Sigmoid colon (tissue), 4 donors: ENCODE measurements around the gene RNF181.

ENCODE experiments used
- EP300 ChIP-seq, 4 donors: sonication (generic); formaldehyde crosslinking; IDR thresholded peaks; one replicate each; pipeline ENCODE4 v1.6.1; 2017; ENCODE audit warnings: antibody characterized with exemption in 4 of 4
- POLR2A ChIP-seq, 2 donors: fragments of 450-650 bp; IDR thresholded peaks; one replicate each; pipeline ENCODE4 v1.6.1; 2016; ENCODE audit warnings: antibody characterized with exemption in 2 of 2, mild to moderate bottlenecking in 2 of 2, moderate library complexity in 2 of 2
- POLR2AphosphoS5 ChIP-seq, 4 donors: sonication (generic); formaldehyde crosslinking; IDR thresholded peaks; one replicate each; pipeline ENCODE4 v1.6.1; 2017; ENCODE audit warnings: antibody characterized with exemption in 4 of 4
- TF ChIP-seq, protein P1 (sequence below), 4 experiments: fragments of 450-650 bp in 3 of 4; fragments of 200-600 bp in 1 of 4; IDR thresholded peaks; one replicate each; pipeline ENCODE4 v1.5.1; 2016 to 2019; ENCODE audit warnings: antibody characterized with exemption in 4 of 4, mild to moderate bottlenecking in 3 of 4, moderate library complexity in 2 of 4

GRCh38 chr2:85558160-85558559, 37.4 kb upstream of the RNF181 start:
- TF ChIP-seq POLR2AphosphoS5 (IDR thresholded peaks at IDR 0.05) (no peak), POLR2A (IDR thresholded peaks at IDR 0.05) (no peak), EP300 (IDR thresholded peaks at IDR 0.05) (no peak)
- TF ChIP-seq, protein P1, sequence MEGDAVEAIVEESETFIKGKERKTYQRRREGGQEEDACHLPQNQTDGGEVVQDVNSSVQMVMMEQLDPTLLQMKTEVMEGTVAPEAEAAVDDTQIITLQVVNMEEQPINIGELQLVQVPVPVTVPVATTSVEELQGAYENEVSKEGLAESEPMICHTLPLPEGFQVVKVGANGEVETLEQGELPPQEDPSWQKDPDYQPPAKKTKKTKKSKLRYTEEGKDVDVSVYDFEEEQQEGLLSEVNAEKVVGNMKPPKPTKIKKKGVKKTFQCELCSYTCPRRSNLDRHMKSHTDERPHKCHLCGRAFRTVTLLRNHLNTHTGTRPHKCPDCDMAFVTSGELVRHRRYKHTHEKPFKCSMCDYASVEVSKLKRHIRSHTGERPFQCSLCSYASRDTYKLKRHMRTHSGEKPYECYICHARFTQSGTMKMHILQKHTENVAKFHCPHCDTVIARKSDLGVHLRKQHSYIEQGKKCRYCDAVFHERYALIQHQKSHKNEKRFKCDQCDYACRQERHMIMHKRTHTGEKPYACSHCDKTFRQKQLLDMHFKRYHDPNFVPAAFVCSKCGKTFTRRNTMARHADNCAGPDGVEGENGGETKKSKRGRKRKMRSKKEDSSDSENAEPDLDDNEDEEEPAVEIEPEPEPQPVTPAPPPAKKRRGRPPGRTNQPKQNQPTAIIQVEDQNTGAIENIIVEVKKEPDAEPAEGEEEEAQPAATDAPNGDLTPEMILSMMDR (IDR thresholded peaks at IDR 0.05) = no peak
